Thoracic aorta (tissue), 2 donors: ENCODE data around the gene SCRG1. TPM values are rescaled to one million over a fixed set of nuclear protein-coding genes. Genes with fewer than 3 reads are reported as not detected.

Source experiments
- ATAC-seq: fragments of 150-250 bp; one replicate; pipeline ENCODE4 v1.8.0; 2017; ENCODE audit warnings: low read depth; ENCODE audit not compliant: insufficient number of reproducible peaks, low FRiP score
- DNase-seq: peaks from one replicate; pipeline ENCODE4 v3.0.0-alpha.2; 2020; ENCODE audit warnings: low spot score
- H3K27ac ChIP-seq, 2 donors: fragments of 200-600 bp; sonication (generic); 1 replicate in 1 of 2; 2 replicates in 1 of 2; pipeline ENCODE4 v1.5.1; 2016; ENCODE audit warnings: mild to moderate bottlenecking in 2 of 2, moderate library complexity in 2 of 2
- H3K27me3 ChIP-seq: fragments of 200-600 bp; sonication (generic); replicated peaks from 2 replicates; pipeline ENCODE4 v1.6.0; 2016; ENCODE audit warnings: mild to moderate bottlenecking; ENCODE audit not compliant: insufficient read depth
- H3K36me3 ChIP-seq: fragments of 200-600 bp; sonication (generic); one replicate; pipeline ENCODE4 v1.5.1; 2016
- H3K4me1 ChIP-seq, 2 donors: fragments of 200-600 bp; sonication (generic); 1 replicate in 1 of 2; 2 replicates in 1 of 2; pipeline versions ENCODE4 v1.5.1 to v1.6.0; 2016; ENCODE audit warnings: low read depth in 2 of 2, mild to moderate bottlenecking in 1 of 2; ENCODE audit not compliant: control insufficient read depth in 1 of 2
- H3K4me3 ChIP-seq: fragments of 200-600 bp; sonication (generic); 2 replicates; pipeline ENCODE4 v1.5.1; 2016; ENCODE audit warnings: mild to moderate bottlenecking
- H3K9me3 ChIP-seq: fragments of 200-600 bp; sonication (generic); 2 replicates; pipeline ENCODE4 v1.5.1; 2016
- CTCF ChIP-seq: fragments of 200-600 bp; sonication (generic); IDR thresholded peaks from one replicate; pipeline ENCODE4 v1.5.1; 2019; ENCODE audit warnings: antibody characterized with exemption
- total RNA-seq, 2 donors: library from RNA; depleted of rRNA; stranded (reverse); fragments of >200 nt; gene quantifications; one replicate each; pipeline versions ENCODE4 v1.1.0 to v1.2.3, GENCODE V29; 2016

Gene SCRG1
- total RNA-seq, 2 donors from 2014 or later, result 6.9 to 9.7 TPM

GRCh38 chr4:173420324-173420752, 21.4 kb upstream of the SCRG1 start:
- ATAC-seq (no peak), DNase-seq (no peak)
- H3K4me3 ChIP-seq, result no peak overlapping the region
- no peaks in the 10 kb centered on the region for H3K9me3 ChIP-seq
- TF ChIP-seq CTCF, result peak; percentile 45
- peaks cover 4 to 8% of the 10 kb centered on the region in 2 donors for H3K4me1 ChIP-seq
- no peaks in the 10 kb centered on the region for H3K36me3 ChIP-seq
- no peak overlapping the region for H3K27ac ChIP-seq
- H3K27me3 ChIP-seq, result no peaks in the 10 kb centered on the region

GRCh38 chr4:173418639-173419038, 19.7 kb upstream of the SCRG1 start:
- no peaks in the 10 kb centered on the region for H3K27me3 ChIP-seq
- no peak overlapping the region for H3K4me3 ChIP-seq
- ATAC-seq (no peak), DNase-seq (no peak)
- no peaks in the 10 kb centered on the region for H3K9me3 ChIP-seq
- peaks cover 0 to 4% of the 10 kb centered on the region in 2 donors for H3K4me1 ChIP-seq
- no peak overlapping the region for H3K27ac ChIP-seq
- H3K36me3 ChIP-seq, result no peaks in the 10 kb centered on the region
- no peak for TF ChIP-seq CTCF

GRCh38 chr4:173417833-173418232, 18.9 kb upstream of the SCRG1 start:
- no peak for DNase-seq
- Histone ChIP-seq H3K4me3 (no peak overlapping the region), H3K4me1 (peaks cover 0 to 4% of the 10 kb centered on the region in 2 donors), H3K36me3 (no peaks in the 10 kb centered on the region), H3K27me3 (no peaks in the 10 kb centered on the region), H3K27ac (no peak overlapping the region), H3K9me3 (no peaks in the 10 kb centered on the region)
- ATAC-seq, result no peak
- no peak for TF ChIP-seq CTCF

- no peak overlapping the region for H3K4me3 ChIP-seq
- ATAC-seq (no peak), DNase-seq (no peak)
- no peaks in the 10 kb centered on the region for H3K36me3 ChIP-seq
- TF ChIP-seq CTCF, result no peak
- peaks cover 0 to 5% of the 10 kb centered on the region in 2 donors for H3K4me1 ChIP-seq
- H3K9me3 ChIP-seq, result no peaks in the 10 kb centered on the region
- peak overlapping the region in 1 of 2 donors; percentile 49 for H3K27ac ChIP-seq
- no peaks in the 10 kb centered on the region for H3K27me3 ChIP-seq
Measured at GRCh38 chr4:173415885-173416653, 17.2 kb upstream of the SCRG1 start.

- Histone ChIP-seq H3K9me3 (no peaks in the 10 kb centered on the region), H3K36me3 (no peaks in the 10 kb centered on the region), H3K27me3 (no peaks in the 10 kb centered on the region), H3K4me1 (peaks cover 0 to 10% of the 10 kb centered on the region in 2 donors), H3K4me3 (no peak overlapping the region), H3K27ac (peak overlapping the region in 1 of 2 donors; percentile 9)
- DNase-seq (no peak), ATAC-seq (no peak)
- TF ChIP-seq CTCF, result no peak
Measured at GRCh38 chr4:173415092-173415491, 16.2 kb upstream of the SCRG1 start.
